Lower leg skin (tissue), 4 donors: ENCODE results near the gene DNMT3L. TPM values are rescaled to one million over a fixed set of nuclear protein-coding genes. Genes with fewer than 3 reads are reported as not detected.

Experiments used
- DNase-seq, 2 donors: peaks; one replicate each; pipeline ENCODE4 v3.0.0-alpha.2; 2019; ENCODE audit warnings: low spot score in 2 of 2
- H3K4me3 ChIP-seq: fragments of 200-600 bp; sonication (generic); 2 replicates; pipeline ENCODE4 v1.5.1; 2017; ENCODE audit warnings: mild to moderate bottlenecking, low read depth; ENCODE audit not compliant: poor library complexity, severe bottlenecking
- CTCF ChIP-seq, 3 donors: fragments of 450-650 bp; IDR thresholded peaks; one replicate each; pipeline ENCODE4 v1.5.1; 2016; ENCODE audit warnings: antibody characterized with exemption in 3 of 3, mild to moderate bottlenecking in 3 of 3, moderate library complexity in 2 of 3
- POLR2A ChIP-seq, 2 donors: fragments of 450-650 bp; IDR thresholded peaks; one replicate each; pipeline ENCODE4 v1.6.1; 2016 to 2017; ENCODE audit warnings: antibody characterized with exemption in 2 of 2, mild to moderate bottlenecking in 1 of 2, moderate library complexity in 1 of 2
- WGBS, 2 donors: methylation state at CpG; one replicate each; pipeline ENCODE4 v1.1.5; 2018; 5-methylcytosine and 5-hydroxymethylcytosine counted together
- intact Hi-C: fragments of 100-400 bp; cut with DNase I; formaldehyde crosslinking; loops from one replicate; pipeline ENCODE4 v1.15.0; 2023; ENCODE audit warnings: low total_unique reads
- total RNA-seq, 4 donors: library from RNA; depleted of rRNA; stranded (reverse); fragments of >200 nt; gene quantifications; one replicate each; pipeline ENCODE4 v1.1.0, GENCODE V29; 2016

Gene DNMT3L
- total RNA-seq, 4 donors from 2014 or later: not detected

DNA sequence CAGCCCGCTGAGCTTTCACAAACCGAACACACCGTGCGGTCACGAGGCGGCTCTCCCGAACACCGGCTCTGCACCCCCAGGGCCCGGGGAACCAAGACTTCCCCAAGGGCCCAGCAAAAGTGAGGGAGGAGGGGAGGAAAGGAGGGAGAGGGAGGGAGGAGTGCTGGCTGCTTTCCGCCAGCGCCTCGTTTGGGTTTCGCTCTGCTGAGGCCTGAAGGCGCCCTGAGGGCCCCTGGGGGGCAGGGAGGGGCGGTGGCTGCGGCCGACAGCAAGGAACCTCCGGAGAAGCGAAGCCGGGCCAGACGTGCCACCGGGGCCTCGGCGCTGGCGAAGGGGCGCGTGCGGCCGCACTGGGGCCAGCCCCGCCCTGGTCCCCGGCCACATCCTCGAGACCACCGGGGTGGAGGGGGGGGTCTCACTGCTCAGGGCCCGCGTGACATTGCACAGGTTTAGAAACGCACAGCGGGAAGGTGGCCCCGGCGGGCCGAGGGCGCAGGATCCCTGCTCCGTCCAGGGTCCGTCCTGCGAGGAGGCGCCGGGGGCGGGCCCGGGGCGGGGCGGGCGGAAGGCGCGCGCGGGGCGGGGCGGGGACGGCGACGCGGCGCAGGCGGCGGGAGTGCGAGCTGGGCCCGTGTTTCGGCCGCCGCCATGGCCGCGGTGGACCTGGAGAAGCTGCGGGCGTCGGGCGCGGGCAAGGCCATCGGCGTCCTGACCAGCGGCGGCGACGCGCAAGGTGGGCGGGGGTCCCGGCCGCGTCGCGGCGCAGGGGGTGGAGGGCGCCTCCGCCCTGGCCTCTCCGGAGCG lies 38.0 kb upstream of the DNMT3L start, which contains the start of gene PFKL:
TSS of gene PFKL (plus strand) at position 596 of the 804 bp plus-strand sequence. CDS start at position 649, 53 bp downstream.
- WGBS, 2 donors: 0 to 1% methylated on average over 40 to 63 of the region's 94 CpGs
- peak within 1 kb of the TSS; percentile 63 for H3K4me3 ChIP-seq
- intact Hi-C loops: no loop called here
- TF ChIP-seq CTCF (IDR thresholded peaks at IDR 0.05): no peak
- TF ChIP-seq POLR2A (IDR thresholded peaks at IDR 0.05): no peak
- peak; percentile 44 to 93 for DNase-seq

GRCh38 chr21:44299085-44299457 lies 37.4 kb upstream of the DNMT3L start:
- H3K4me3 ChIP-seq: no peak overlapping the region
- intact Hi-C loops: no loop called here
- TF ChIP-seq CTCF (IDR thresholded peaks at IDR 0.05): no peak
- no peak for TF ChIP-seq POLR2A (IDR thresholded peaks at IDR 0.05)
- DNase-seq: no peak
- WGBS, 2 donors: 24 to 25% methylated on average over 10 of the region's 10 CpGs

DNA sequence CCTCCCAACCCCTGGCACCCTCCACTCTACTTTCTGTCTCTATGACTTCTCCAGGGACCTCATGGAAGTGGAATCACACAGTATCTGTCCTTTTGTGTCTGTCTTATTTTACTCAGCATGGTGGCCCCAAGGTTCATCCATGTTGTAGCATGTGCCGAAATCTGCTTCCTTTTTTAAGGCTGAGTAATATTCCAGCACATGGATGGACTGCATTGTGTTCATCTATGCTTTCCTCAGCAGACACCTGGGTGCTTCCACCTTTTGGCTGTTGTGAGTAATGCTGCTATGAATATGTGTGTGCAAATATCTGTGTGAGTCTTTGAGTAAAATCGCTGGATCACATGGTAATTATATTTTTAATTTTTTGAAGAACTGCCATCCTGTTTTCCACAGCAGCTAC lies 36.6 kb upstream of the DNMT3L start:
- no peak for DNase-seq
- intact Hi-C loops: no loop called here
- H3K4me3 ChIP-seq: no peak overlapping the region
- 86 to 87% methylated on average over 2 of the region's 2 CpGs for WGBS, 2 donors
- TF ChIP-seq POLR2A (IDR thresholded peaks at IDR 0.05) (no peak), CTCF (IDR thresholded peaks at IDR 0.05) (no peak)

DNA sequence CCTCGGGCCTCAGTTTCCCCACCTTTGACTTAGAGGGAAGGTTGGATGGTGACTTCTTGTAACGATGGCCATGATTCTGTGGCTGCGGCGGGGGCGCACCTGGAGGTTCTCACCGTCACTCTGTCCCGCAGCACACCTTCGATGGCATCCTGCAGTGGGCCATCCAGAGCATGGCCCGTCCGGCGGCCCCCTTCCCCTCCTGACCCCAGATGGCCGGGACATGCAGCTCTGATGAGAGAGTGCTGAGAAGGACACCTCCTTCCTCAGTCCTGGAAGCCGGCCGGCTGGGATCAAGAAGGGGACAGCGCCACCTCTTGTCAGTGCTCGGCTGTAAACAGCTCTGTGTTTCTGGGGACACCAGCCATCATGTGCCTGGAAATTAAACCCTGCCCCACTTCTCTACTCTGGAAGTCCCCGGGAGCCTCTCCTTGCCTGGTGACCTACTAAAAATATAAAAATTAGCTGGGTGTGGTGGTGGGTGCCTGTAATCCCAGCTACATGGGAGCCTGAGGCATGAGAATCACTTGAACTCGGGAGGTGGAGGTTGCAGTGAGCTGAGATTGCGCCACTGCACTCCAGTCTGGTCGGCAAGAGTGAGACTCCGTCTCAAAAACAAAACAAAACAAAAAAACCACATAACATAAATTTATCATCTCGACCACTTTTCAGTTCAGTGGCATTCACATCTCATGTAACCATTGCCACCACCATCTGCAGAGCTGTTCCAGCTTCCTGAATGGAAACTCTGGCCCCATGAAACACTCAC lies 36.0 kb upstream of the DNMT3L start:
- peak; percentile 88 to 98 for DNase-seq

DNA sequence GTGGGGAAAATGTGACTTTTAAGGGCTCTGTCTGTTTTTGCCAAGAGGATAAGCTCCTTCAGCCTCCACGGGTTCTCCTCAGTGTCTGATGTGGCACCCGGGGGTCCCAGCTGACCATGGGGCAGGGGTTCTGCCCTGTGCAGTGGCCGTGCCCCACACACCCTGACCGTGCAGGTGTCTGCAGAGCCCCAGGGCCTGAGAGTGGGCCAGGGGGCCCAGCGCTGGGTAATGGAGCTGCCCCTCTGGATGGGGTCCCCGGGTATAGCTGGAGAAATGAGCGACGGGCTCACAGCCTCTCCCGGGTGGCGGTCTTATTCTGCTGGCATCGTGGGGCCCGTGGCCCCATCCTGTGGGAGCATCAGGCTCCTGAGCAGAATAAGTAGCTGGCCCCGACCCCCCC lies 35.2 kb upstream of the DNMT3L start:
- 62 to 68% methylated on average over 2 to 7 of the region's 13 CpGs for WGBS, 2 donors
- no peak for DNase-seq
- intact Hi-C loops: no loop called here
- H3K4me3 ChIP-seq: no peak overlapping the region
- no peak for TF ChIP-seq POLR2A (IDR thresholded peaks at IDR 0.05)
- TF ChIP-seq CTCF (IDR thresholded peaks at IDR 0.05): no peak

More for the DNA sequence above, 36.0 kb upstream of the DNMT3L start:
- WGBS, 2 donors: 20 to 27% methylated on average over 20 of the region's 22 CpGs
- TF ChIP-seq CTCF (IDR thresholded peaks at IDR 0.05): peak in 1 of 3 donors; percentile 48
- TF ChIP-seq POLR2A (IDR thresholded peaks at IDR 0.05): no peak
- intact Hi-C loops: no loop called here
- no peak overlapping the region for H3K4me3 ChIP-seq
